ENCODE results near the gene WNK2.

DNA sequence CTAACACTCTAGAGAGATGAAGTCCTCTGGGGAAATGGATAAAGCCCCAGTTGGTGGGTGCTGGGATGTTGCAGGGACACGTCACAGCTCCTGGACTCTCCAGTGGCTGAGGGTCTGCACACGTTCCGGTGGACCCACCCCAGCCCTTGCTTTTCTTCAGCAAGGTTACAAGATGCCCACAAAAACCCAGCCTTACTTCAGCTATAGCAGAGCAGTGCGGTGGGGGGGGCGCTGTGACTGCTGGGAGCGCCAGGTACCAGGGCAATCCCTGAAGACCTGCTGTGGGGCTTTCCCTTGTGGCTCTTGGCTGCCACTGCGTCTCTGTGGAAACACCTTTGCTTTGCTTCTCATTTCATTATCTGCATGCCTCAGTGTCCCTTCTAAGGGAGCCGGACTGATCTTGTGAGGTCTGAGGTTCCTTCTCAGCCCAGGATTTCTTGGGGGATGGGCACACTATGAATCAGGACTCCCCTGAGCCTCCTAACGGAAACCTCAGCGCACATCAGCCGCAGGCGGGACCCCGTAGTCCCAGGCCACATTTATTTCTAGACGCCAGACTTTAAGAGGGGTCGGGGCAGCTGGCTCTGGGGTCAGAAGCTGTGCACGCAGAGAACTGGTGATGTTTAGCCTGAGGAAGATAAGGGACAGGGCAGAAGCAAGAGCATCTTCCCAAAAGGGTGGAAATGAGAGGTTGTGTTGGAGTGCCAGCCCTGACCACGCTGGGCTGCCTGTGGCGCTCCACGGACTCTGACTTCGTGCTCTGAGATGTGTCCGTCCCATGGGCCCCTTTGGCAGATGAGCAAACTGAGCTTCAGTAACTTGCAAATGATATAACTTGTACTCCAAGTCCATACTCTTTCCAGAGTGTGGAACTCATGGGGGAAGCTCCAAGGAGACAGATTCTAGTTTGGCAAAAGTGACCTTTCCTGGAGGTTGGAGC, 106.8 kb downstream of the WNK2 start:
- TF ChIP-seq CTCF (IDR thresholded peaks at IDR 0.05) (no peak), POLR2A (IDR thresholded peaks at IDR 0.05) (no peak)

All from adrenal gland (tissue), 5 donors.